CD14-positive monocyte (primary cell): ENCODE data around the gene CAMSAP2. TPM values are rescaled to one million over a fixed set of nuclear protein-coding genes. Genes with fewer than 3 reads are reported as not detected.

Experiments
- DNase-seq, 3 donors: peaks; one replicate each; pipeline ENCODE4 v3.0.0-alpha.2; 2011 to 2022
- H2AFZ ChIP-seq: 2 replicates; pipeline ENCODE4 v1.6.0; 2012; ENCODE audit warnings: mild to moderate bottlenecking, low read depth, low read length, inconsistent platforms; ENCODE audit not compliant: insufficient read depth, poor library complexity, severe bottlenecking
- H3K27ac ChIP-seq, 2 donors: 1 replicate in 1 of 2; 2 replicates in 1 of 2; pipeline ENCODE4 v1.5.1; 2012 to 2013; ENCODE audit warnings: low read length in 2 of 2, control low read depth in 1 of 2, inconsistent platforms in 1 of 2, low read depth in 1 of 2, mild to moderate bottlenecking in 1 of 2
- H3K27me3 ChIP-seq, 2 donors: one replicate each; pipeline versions ENCODE4 v1.6.0 to v1.6.1; 2011 to 2013; ENCODE audit warnings: low read length in 2 of 2; ENCODE audit not compliant: control insufficient read depth in 2 of 2, insufficient read depth in 2 of 2
- H3K36me3 ChIP-seq, 2 donors: replicated peaks in 1 of 2; 1 replicate in 1 of 2; 2 replicates in 1 of 2; pipeline versions ENCODE4 v1.5.1 to v1.6.1; 2012 to 2013; ENCODE audit warnings: low read length in 2 of 2, control low read depth in 1 of 2, inconsistent platforms in 1 of 2, mild to moderate bottlenecking in 1 of 2; ENCODE audit not compliant: insufficient read depth in 2 of 2, control insufficient read depth in 1 of 2
- H3K4me1 ChIP-seq, 2 donors: 1 replicate in 1 of 2; 2 replicates in 1 of 2; pipeline versions ENCODE4 v1.5.1 to v1.6.1; 2012 to 2013; ENCODE audit warnings: low read length in 2 of 2, control low read depth in 1 of 2, inconsistent platforms in 1 of 2, mild to moderate bottlenecking in 1 of 2, moderate library complexity in 1 of 2; ENCODE audit not compliant: insufficient read depth in 2 of 2, control insufficient read depth in 1 of 2
- H3K4me2 ChIP-seq: replicated peaks from 2 replicates; pipeline ENCODE3; 2012; ENCODE audit warnings: low read length, moderate library complexity, mild to moderate bottlenecking; ENCODE audit not compliant: poor library complexity, severe bottlenecking; ENCODE audit errors: extremely low read depth
- H3K4me3 ChIP-seq, 3 experiments: fragments of 200-600 bp in 1 of 3; sonication (generic) in 1 of 3; replicated peaks in 1 of 3; 1 replicate in 2 of 3; 2 replicates in 1 of 3; pipeline ENCODE4 v1.5.1; 2011 to 2013; ENCODE audit warnings: low read length in 3 of 3, mild to moderate bottlenecking in 3 of 3, control low read depth in 2 of 3, low read depth in 2 of 3, inconsistent platforms in 1 of 3, moderate library complexity in 1 of 3
- H3K79me2 ChIP-seq: 2 replicates; pipeline ENCODE4 v1.6.0; 2012; ENCODE audit warnings: mild to moderate bottlenecking, control low read depth, inconsistent platforms, low read length, moderate library complexity; ENCODE audit not compliant: insufficient read depth
- H3K9ac ChIP-seq: 2 replicates; pipeline ENCODE4 v1.6.0; 2017; ENCODE audit warnings: low read length, mild to moderate bottlenecking; ENCODE audit not compliant: insufficient read depth, poor library complexity, severe bottlenecking
- H3K9me3 ChIP-seq, 2 donors: replicated peaks in 1 of 2; 1 replicate in 1 of 2; 2 replicates in 1 of 2; pipeline versions ENCODE4 v1.5.1 to v1.6.1; 2012 to 2013; ENCODE audit warnings: low read length in 2 of 2, control low read depth in 1 of 2; ENCODE audit not compliant: control insufficient read depth in 1 of 2, insufficient read depth in 1 of 2
- H4K20me1 ChIP-seq: 2 replicates; pipeline ENCODE4 v1.6.0; 2012; ENCODE audit warnings: mild to moderate bottlenecking, low read length, control low read depth, moderate library complexity; ENCODE audit not compliant: insufficient read depth
- H3K27ac Mint-ChIP-seq, 7 donors: one replicate each; pipeline ENCODE4 v1.8.0; 2020; ENCODE audit warnings: mild to moderate bottlenecking in 7 of 7, mixed read lengths in 7 of 7, moderate library complexity in 6 of 7, inconsistent platforms in 2 of 7
- H3K27me3 Mint-ChIP-seq, 3 donors: one replicate each; pipeline ENCODE4 v1.8.0; 2021 to 2022; ENCODE audit warnings: low read depth in 3 of 3, mild to moderate bottlenecking in 3 of 3, mixed read lengths in 3 of 3, moderate library complexity in 3 of 3, inconsistent platforms in 1 of 3
- H3K36me3 Mint-ChIP-seq, 2 donors: one replicate each; pipeline ENCODE4 v1.8.0; 2020; ENCODE audit warnings: mixed read lengths in 2 of 2, inconsistent platforms in 1 of 2, mild to moderate bottlenecking in 1 of 2
- H3K4me1 Mint-ChIP-seq: one replicate; pipeline ENCODE4 v1.8.0; 2020; ENCODE audit warnings: mild to moderate bottlenecking, mixed read lengths
- H3K4me3 Mint-ChIP-seq, 2 donors: one replicate each; pipeline ENCODE4 v1.8.0; 2020; ENCODE audit warnings: mild to moderate bottlenecking in 2 of 2, mixed read lengths in 2 of 2, moderate library complexity in 1 of 2
- H3K9me3 Mint-ChIP-seq, 7 donors: one replicate each; pipeline ENCODE4 v1.8.0; 2020 to 2022; ENCODE audit warnings: mixed read lengths in 7 of 7, mild to moderate bottlenecking in 6 of 7, moderate library complexity in 6 of 7, inconsistent platforms in 2 of 7
- CTCF ChIP-seq: fragments of 200-600 bp; IDR thresholded peaks from one replicate; pipeline ENCODE4 v1.8.0; 2022; ENCODE audit warnings: antibody characterized with exemption, mild to moderate bottlenecking
- WGBS: methylation state at CpG from one replicate; pipeline ENCODE4 v1.1.5; 2013; ENCODE audit warnings: missing lambda C conversion rate; ENCODE audit not compliant: insufficient coverage; 5-methylcytosine and 5-hydroxymethylcytosine counted together
- intact Hi-C, 2 donors: fragments of 100-400 bp; cut with micrococcal nuclease; formaldehyde crosslinking; loops; one replicate each; pipeline versions ENCODE4 v1.15.0 to v1.15.1; 2023
- polyA plus RNA-seq, 3 donors: library from polyadenylated mRNA; depleted of rRNA in 1 of 3; unstranded in 2 of 3; stranded (reverse) in 1 of 3; fragments of 300-500 nt in 2 of 3; fragments of >200 nt in 1 of 3; fragmentation: Illumina TruSeq in 2 of 3; gene quantifications; 1 replicate in 2 of 3; 2 replicates in 1 of 3; pipeline ENCODE4 v1.2.3, GENCODE V29; 2012 to 2021

CAMSAP2 gene
- polyA plus RNA-seq, 3 donors, result 0.89 to 1.3 (median 0.90) TPM

GRCh38 chr1:200831091-200831490 lies 92.4 kb downstream of the CAMSAP2 start:
- Mint-ChIP-seq H3K36me3 (no peaks in the 10 kb centered on the region), H3K27me3 (no peaks in the 10 kb centered on the region), H3K4me3 (no peak overlapping the region), H3K9me3 (no peaks in the 10 kb centered on the region), H3K27ac (no peak overlapping the region), H3K4me1 (no peaks in the 10 kb centered on the region)
- Histone ChIP-seq H3K4me3 (no peak overlapping the region), H4K20me1 (no peaks in the 10 kb centered on the region), H3K9ac (no peak overlapping the region), H3K79me2 (no peaks in the 10 kb centered on the region), H3K4me1 (no peaks in the 10 kb centered on the region), H2AFZ (no peak overlapping the region), H3K4me2 (no peak overlapping the region), H3K36me3 (no peaks in the 10 kb centered on the region), H3K27ac (no peak overlapping the region), H3K27me3 (no peaks in the 10 kb centered on the region), H3K9me3 (no peaks in the 10 kb centered on the region)
- WGBS, result no CpG with 5 or more reads among the region's 2 CpGs
- no peak for DNase-seq
- TF ChIP-seq CTCF, result no peak
- intact Hi-C loops, result no loop called here

GRCh38 chr1:200834383-200834782 lies 95.7 kb downstream of the CAMSAP2 start:
- DNase-seq, result no peak
- no peaks in the 10 kb centered on the region for H3K79me2 ChIP-seq
- no peaks in the 10 kb centered on the region for H3K27me3 ChIP-seq
- no peak overlapping the region for H3K9ac ChIP-seq
- no peaks in the 10 kb centered on the region for H3K4me1 ChIP-seq
- Mint-ChIP-seq H3K27ac (peak overlapping the region in 2 of 7 donors; percentile 22 to 79), H3K4me1 (no peaks in the 10 kb centered on the region), H3K36me3 (no peaks in the 10 kb centered on the region), H3K4me3 (no peak overlapping the region), H3K27me3 (no peaks in the 10 kb centered on the region), H3K9me3 (no peaks in the 10 kb centered on the region)
- no peaks in the 10 kb centered on the region for H4K20me1 ChIP-seq
- intact Hi-C loops, result no loop called here
- H3K36me3 ChIP-seq, result no peaks in the 10 kb centered on the region
- H3K4me3 ChIP-seq, result no peak overlapping the region
- no peak overlapping the region for H3K27ac ChIP-seq
- no peak for TF ChIP-seq CTCF
- H2AFZ ChIP-seq, result no peak overlapping the region
- no peak overlapping the region for H3K4me2 ChIP-seq
- no peaks in the 10 kb centered on the region for H3K9me3 ChIP-seq
- WGBS, result 100% methylated on average over 3 of the region's 5 CpGs
